Ovary (tissue), 9 donors: ENCODE results near the gene ZNF652. TPM values are rescaled to one million over a fixed set of nuclear protein-coding genes. Genes with fewer than 3 reads are reported as not detected.

ENCODE experiments used
- DNase-seq, 5 donors: peaks; one replicate each; pipeline ENCODE4 v3.0.0-alpha.2; 2019 to 2020
- H3K27ac ChIP-seq, 2 donors: fragments of 200-600 bp; one replicate each; pipeline versions ENCODE4 v1.5.1 to v1.8.0; 2019 to 2022
- H3K27me3 ChIP-seq: fragments of 200-600 bp; one replicate; pipeline ENCODE4 v1.8.0; 2022
- H3K36me3 ChIP-seq: fragments of 200-600 bp; sonication (generic); one replicate; pipeline ENCODE4 v1.5.1; 2019
- H3K4me1 ChIP-seq: one replicate; pipeline ENCODE4 v1.8.1; 2013; ENCODE audit warnings: mild to moderate bottlenecking, moderate library complexity; ENCODE audit not compliant: insufficient read depth
- H3K4me3 ChIP-seq: fragments of 200-600 bp; sonication (generic); one replicate; pipeline ENCODE4 v1.5.1; 2017
- H3K9me3 ChIP-seq, 2 donors: fragments of 200-600 bp in 1 of 2; sonication (generic) in 1 of 2; one replicate each; pipeline versions ENCODE4 v1.5.1 to v1.8.1; 2013 to 2019; ENCODE audit warnings: mild to moderate bottlenecking in 1 of 2, moderate library complexity in 1 of 2
- EP300 ChIP-seq: sonication (generic); formaldehyde crosslinking; IDR thresholded peaks from one replicate; pipeline ENCODE4 v1.6.1; 2017; ENCODE audit warnings: antibody characterized with exemption
- POLR2A ChIP-seq: fragments of 450-650 bp; IDR thresholded peaks from one replicate; pipeline ENCODE4 v1.6.1; 2017; ENCODE audit warnings: antibody characterized with exemption, mild to moderate bottlenecking, moderate library complexity
- WGBS, 3 donors: extraction: QIAGEN DNeasy Blood & Tissue Kit in 1 of 3; methylation state at CpG; one replicate each; pipeline versions ENCODE4 v1.1.5 to v1.1.7; 2013 to 2017; 5-methylcytosine and 5-hydroxymethylcytosine counted together
- intact Hi-C, 4 donors: fragments of 100-400 bp; cut with DNase I; formaldehyde crosslinking; loops; one replicate each; pipeline versions ENCODE4 v1.11.0 to v1.15.1; 2022 to 2023
- polyA plus RNA-seq, 2 donors: library from polyadenylated mRNA; stranded (reverse); fragments of 200-250 nt in 1 of 2; fragments of 350-450 nt in 1 of 2; fragmentation: Illumina TruSeq in 1 of 2; extraction: RNeasy Lipid Tissue Mini Kit (QIAGEN cat#74804) in 1 of 2; gene quantifications; one replicate each; pipeline ENCODE4 v1.2.3, GENCODE V29; 2013 to 2014
- total RNA-seq, 7 donors: library from RNA; depleted of rRNA in 2 of 7; stranded (reverse); fragments of >200 nt in 2 of 7; fragmentation: NEBNext Ultra II Directional in 3 of 7; extraction: Animal tissue kit (Norgen Biotek cat#: 25700) in 3 of 7; gene quantifications; one replicate each; pipeline versions ENCODE4 v1.1.0 to v1.2.4, GENCODE V29; 2016 to 2023
- TF ChIP-seq, protein P1 (sequence below), 3 donors: fragments of 450-650 bp in 2 of 3; fragments of 200-600 bp in 1 of 3; IDR thresholded peaks; one replicate each; pipeline versions ENCODE4 v1.5.1 to v1.8.0; 2016 to 2022; ENCODE audit warnings: antibody characterized with exemption in 3 of 3, mild to moderate bottlenecking in 1 of 3
- donor health status: DM: no; HTN: no; CAD: no; lungs with moderate emphysema.
- donor health status: DM: no; HTN: no; CAD: no.
- donor health status: Bipolar disorder and iron deficiency.
- donor health status: DM: yes; HTN: yes; CAD: no.
- donor health status: DM: no; HTN: no; CAD: no.
- donor health status: DM: yes; HTN: yes; CAD: no.

Gene ZNF652
- total and polyA plus RNA-seq, 9 donors: 17.1 to 60.9 (median 48.8) TPM

- DNase-seq: no peak
- Histone ChIP-seq H3K27ac (no peak overlapping the region), H3K9me3 (no peaks in the 10 kb centered on the region), H3K36me3 (no peaks in the 10 kb centered on the region), H3K4me1 (peaks cover 5% of the 10 kb centered on the region), H3K4me3 (no peak overlapping the region), H3K27me3 (no peaks in the 10 kb centered on the region)
- TF ChIP-seq, protein P1, sequence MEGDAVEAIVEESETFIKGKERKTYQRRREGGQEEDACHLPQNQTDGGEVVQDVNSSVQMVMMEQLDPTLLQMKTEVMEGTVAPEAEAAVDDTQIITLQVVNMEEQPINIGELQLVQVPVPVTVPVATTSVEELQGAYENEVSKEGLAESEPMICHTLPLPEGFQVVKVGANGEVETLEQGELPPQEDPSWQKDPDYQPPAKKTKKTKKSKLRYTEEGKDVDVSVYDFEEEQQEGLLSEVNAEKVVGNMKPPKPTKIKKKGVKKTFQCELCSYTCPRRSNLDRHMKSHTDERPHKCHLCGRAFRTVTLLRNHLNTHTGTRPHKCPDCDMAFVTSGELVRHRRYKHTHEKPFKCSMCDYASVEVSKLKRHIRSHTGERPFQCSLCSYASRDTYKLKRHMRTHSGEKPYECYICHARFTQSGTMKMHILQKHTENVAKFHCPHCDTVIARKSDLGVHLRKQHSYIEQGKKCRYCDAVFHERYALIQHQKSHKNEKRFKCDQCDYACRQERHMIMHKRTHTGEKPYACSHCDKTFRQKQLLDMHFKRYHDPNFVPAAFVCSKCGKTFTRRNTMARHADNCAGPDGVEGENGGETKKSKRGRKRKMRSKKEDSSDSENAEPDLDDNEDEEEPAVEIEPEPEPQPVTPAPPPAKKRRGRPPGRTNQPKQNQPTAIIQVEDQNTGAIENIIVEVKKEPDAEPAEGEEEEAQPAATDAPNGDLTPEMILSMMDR (IDR thresholded peaks at IDR 0.05): no peak
- TF ChIP-seq POLR2A (no peak), EP300 (no peak)
- intact Hi-C loops: no loop called here
- WGBS, 3 donors: 89 to 92% (median 91%) methylated on average over 2 of the region's 2 CpGs
Measured at GRCh38 chr17:49325980-49326379, 36.1 kb downstream of the ZNF652 start.

DNA sequence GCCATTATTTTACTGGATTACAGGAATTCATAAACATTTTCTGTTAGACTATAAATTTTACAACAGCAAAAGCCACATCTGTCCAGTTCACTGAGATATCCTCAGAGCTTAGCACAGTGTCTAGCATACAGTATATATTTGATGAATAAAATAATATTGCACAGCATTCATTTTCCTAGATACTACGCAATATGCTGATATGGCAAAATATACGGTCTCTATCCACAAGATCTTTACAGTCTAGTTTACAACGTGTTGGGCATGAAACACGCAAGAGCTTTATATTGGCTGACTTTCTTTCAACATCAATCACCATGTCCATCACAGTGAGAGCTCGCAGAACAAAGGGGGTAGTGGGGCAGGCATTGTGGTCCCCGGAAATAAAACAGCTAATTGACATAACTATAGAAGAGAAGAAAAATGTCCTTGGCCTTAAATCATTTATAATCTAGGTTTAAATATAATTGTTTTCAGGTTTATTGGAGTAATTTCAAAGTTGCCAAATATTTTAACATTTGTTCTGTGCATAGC, 43.5 kb downstream of the ZNF652 start:
- Histone ChIP-seq H3K4me3 (no peak overlapping the region), H3K36me3 (no peaks in the 10 kb centered on the region), H3K27me3 (no peaks in the 10 kb centered on the region), H3K9me3 (no peaks in the 10 kb centered on the region), H3K27ac (no peak overlapping the region), H3K4me1 (no peaks in the 10 kb centered on the region)
- TF ChIP-seq, protein P1 (IDR thresholded peaks at IDR 0.05): no peak
- TF ChIP-seq EP300: no peak
- TF ChIP-seq POLR2A: no peak
- intact Hi-C loops: loop anchor here (5.0 to 10.0 kb wide), 5 partner anchors 74 to 239 kb away; no protein-coding TSS in a partner anchor
- no peak for DNase-seq
- WGBS, 3 donors: 76 to 83% (median 82%) methylated on average over 6 of the region's 6 CpGs

DNA sequence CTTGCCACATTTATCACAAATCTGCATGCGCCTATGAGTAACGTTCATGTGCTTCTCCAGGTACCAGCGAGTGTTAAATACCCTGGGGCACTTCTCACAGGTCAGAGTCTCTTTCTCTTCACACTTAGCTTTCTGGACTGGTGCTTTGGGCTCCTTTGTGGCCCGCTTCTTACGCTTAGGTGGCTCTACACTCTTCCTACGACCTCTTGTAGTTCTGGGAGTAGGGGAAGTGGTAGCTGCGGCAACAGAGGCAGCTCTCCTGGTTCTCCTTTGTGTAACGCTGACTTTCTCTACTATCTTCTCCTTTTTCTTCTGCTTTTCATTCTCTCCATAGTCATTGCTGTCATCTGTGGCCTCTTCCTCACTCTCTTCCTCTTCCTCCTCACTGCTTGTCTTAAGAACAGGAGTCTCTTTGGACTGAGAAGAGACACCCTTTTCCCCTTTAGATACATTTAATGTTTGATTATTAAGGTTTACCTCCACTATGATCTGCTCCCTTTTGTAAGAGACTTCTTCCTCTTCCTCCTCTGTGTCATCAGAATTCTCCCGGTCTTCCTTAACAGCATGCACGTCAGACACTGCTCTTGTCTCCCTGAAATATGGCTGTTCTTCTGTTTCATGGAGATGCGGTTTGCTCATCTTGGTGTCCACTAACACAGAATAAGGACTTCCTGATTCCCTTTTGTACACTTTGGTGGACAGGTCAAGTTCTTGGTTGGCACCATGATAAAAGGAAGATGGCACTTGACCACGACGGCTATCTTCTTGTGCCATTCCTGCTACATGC, 45.0 kb downstream of the ZNF652 start:
- intact Hi-C loops: loop anchor here (5.0 to 10.0 kb wide), 5 partner anchors 75 to 240 kb away; no protein-coding TSS in a partner anchor
- H3K4me1 ChIP-seq: no peaks in the 10 kb centered on the region
- H3K4me3 ChIP-seq: no peak overlapping the region
- no peaks in the 10 kb centered on the region for H3K27me3 ChIP-seq
- no peaks in the 10 kb centered on the region for H3K36me3 ChIP-seq
- H3K9me3 ChIP-seq: no peaks in the 10 kb centered on the region
- no peak for TF ChIP-seq POLR2A
- no peak for DNase-seq
- 85 to 86% (median 85%) methylated on average over 13 of the region's 13 CpGs for WGBS, 3 donors
- no peak overlapping the region for H3K27ac ChIP-seq

DNA sequence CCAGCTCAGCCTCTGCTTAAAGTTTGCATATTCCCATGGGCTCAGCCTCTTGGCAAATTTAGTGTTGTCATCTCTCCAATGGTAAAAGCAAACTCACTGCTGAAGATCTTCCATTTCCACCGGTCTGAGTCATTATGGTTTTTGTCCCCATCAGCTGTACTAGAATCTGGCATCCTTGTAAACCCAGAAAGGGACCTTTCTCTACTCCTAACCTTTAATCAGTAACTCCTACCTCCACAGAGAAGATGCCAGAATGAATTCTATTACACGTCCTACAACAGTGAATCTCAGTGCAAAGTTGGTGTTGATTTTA, 45.8 kb downstream of the ZNF652 start:
- H3K36me3 ChIP-seq: no peaks in the 10 kb centered on the region
- H3K4me1 ChIP-seq: no peaks in the 10 kb centered on the region
- no peak overlapping the region for H3K4me3 ChIP-seq
- intact Hi-C loops: loop anchor here (5.0 to 10.0 kb wide), 5 partner anchors 76 to 241 kb away; no protein-coding TSS in a partner anchor
- no peak for TF ChIP-seq EP300
- TF ChIP-seq, protein P1 (IDR thresholded peaks at IDR 0.05): no peak
- no peak for TF ChIP-seq POLR2A
- DNase-seq: no peak
- H3K9me3 ChIP-seq: no peaks in the 10 kb centered on the region
- no peak overlapping the region for H3K27ac ChIP-seq
- 41 to 47% (median 46%) methylated on average over 2 of the region's 2 CpGs for WGBS, 3 donors
- no peaks in the 10 kb centered on the region for H3K27me3 ChIP-seq
